Stimulated activated CD8-positive, alpha-beta memory T cell treated with anti-CD3 and anti-CD28 coated beads, Interleukin-4, amount 100 ng/mL, for 24 hours (primary cell): Measurements from ENCODE around the gene AGER.
"Not testable (repeated sequence)": the region's sequence is repeated elsewhere in the genome, so short reads cannot be mapped to it uniquely, and the experiment has no call there.

Experiments used
- DNase-seq: peaks from one replicate; pipeline ENCODE4 v3.0.0-alpha.2; 2020; ENCODE audit warnings: low read depth

Gene AGER

GRCh38 chr6:32184084-32184640 lies at the start of gene AGER:
AGER (minus strand) TSS chr6:32184253; CDS start chr6:32184222, 31 bp downstream.
- DNase-seq = no peak

GRCh38 chr6:32226434-32226833 lies 42.4 kb upstream of the AGER start:
- DNase-seq = no peak

- DNase-seq = no peak
These were observed 40.6 kb upstream of the AGER start for GRCh38 chr6:32224696-32225095.

GRCh38 chr6:32223258-32224235 lies 39.5 kb upstream of the AGER start, which contains the start of gene NOTCH4:
NOTCH4 (minus strand) TSS chr6:32224067; CDS start chr6:32223928, 139 bp downstream.
- no peak for DNase-seq

GRCh38 chr6:32222333-32223230 lies 38.5 kb upstream of the AGER start:
- DNase-seq = no peak

- no peak for DNase-seq
These were observed 36.0 kb upstream of the AGER start for GRCh38 chr6:32220021-32220420.

GRCh38 chr6:32218167-32218566 lies 34.1 kb upstream of the AGER start:
- no peak for DNase-seq

GRCh38 chr6:32216998-32217397 lies 32.9 kb upstream of the AGER start:
- no peak for DNase-seq

- DNase-seq = no peak
These were observed 32.2 kb upstream of the AGER start for GRCh38 chr6:32216285-32216684.

GRCh38 chr6:32215617-32216016 lies 31.6 kb upstream of the AGER start:
- no peak for DNase-seq

- DNase-seq = no peak
These were observed 30.1 kb upstream of the AGER start for GRCh38 chr6:32214126-32214525.

- DNase-seq = no peak
These were observed 29.6 kb upstream of the AGER start for GRCh38 chr6:32213649-32214048.

GRCh38 chr6:32212076-32212760 lies 28.2 kb upstream of the AGER start:
- DNase-seq = no peak

GRCh38 chr6:32211432-32211831 lies 27.4 kb upstream of the AGER start:
- DNase-seq = not testable (repeated sequence)

GRCh38 chr6:32210191-32210601 lies 26.1 kb upstream of the AGER start:
- no peak for DNase-seq

GRCh38 chr6:32208996-32209395 lies 24.9 kb upstream of the AGER start:
- DNase-seq = no peak

GRCh38 chr6:32204268-32204715 lies 20.2 kb upstream of the AGER start:
- DNase-seq = no peak

- DNase-seq = no peak
These were observed 19.6 kb upstream of the AGER start for GRCh38 chr6:32203426-32204267.

- no peak for DNase-seq
These were observed 18.1 kb upstream of the AGER start for GRCh38 chr6:32202186-32202585.

- DNase-seq = no peak
These were observed 16.8 kb upstream of the AGER start for GRCh38 chr6:32200711-32201475.
